KMS-11 (cell line): Measurements from ENCODE around the gene CAMK2G.

Experiments used
- H2AFZ ChIP-seq: fragments of 200-600 bp; sonication (generic); 2 replicates; pipeline ENCODE4 v1.6.1; 2016; ENCODE audit warnings: antibody characterized with exemption, mixed run types, low read depth
- H3K27ac ChIP-seq: fragments of 200-600 bp; sonication (generic); 2 replicates; pipeline ENCODE4 v1.6.1; 2016; ENCODE audit warnings: mild to moderate bottlenecking, mixed run types
- H3K27me3 ChIP-seq: fragments of 200-600 bp; sonication (generic); 2 replicates; pipeline ENCODE4 v1.6.1; 2017; ENCODE audit warnings: mild to moderate bottlenecking, low read depth, mixed run types, moderate library complexity; ENCODE audit not compliant: insufficient read depth
- H3K36me3 ChIP-seq: fragments of 200-600 bp; sonication (generic); 2 replicates; pipeline ENCODE4 v1.6.1; 2017; ENCODE audit warnings: mild to moderate bottlenecking, mixed run types; ENCODE audit not compliant: insufficient read depth
- H3K4me1 ChIP-seq: fragments of 200-600 bp; sonication (generic); 2 replicates; pipeline ENCODE4 v1.6.1; 2016; ENCODE audit warnings: mild to moderate bottlenecking, low read depth, mixed run types; ENCODE audit not compliant: poor library complexity, severe bottlenecking
- H3K4me2 ChIP-seq: fragments of 200-600 bp; sonication (generic); 2 replicates; pipeline ENCODE4 v1.7.0; 2016; ENCODE audit warnings: mild to moderate bottlenecking, mixed run types
- H3K4me3 ChIP-seq: fragments of 200-600 bp; sonication (generic); IDR thresholded peaks from 2 replicates; pipeline ENCODE4 v1.6.1; 2017; ENCODE audit warnings: low read depth, low read length, mixed read lengths; ENCODE audit not compliant: insufficient read depth
- H3K79me2 ChIP-seq: fragments of 200-600 bp; sonication (generic); 2 replicates; pipeline ENCODE4 v1.6.1; 2016; ENCODE audit warnings: low read depth, mixed run types; ENCODE audit not compliant: insufficient read depth
- H3K9ac ChIP-seq: fragments of 200-600 bp; sonication (generic); 2 replicates; pipeline ENCODE4 v1.6.1; 2016; ENCODE audit warnings: mild to moderate bottlenecking, mixed run types
- H4K20me1 ChIP-seq: fragments of 200-600 bp; sonication (generic); 2 replicates; pipeline ENCODE4 v1.6.1; 2016; ENCODE audit warnings: mild to moderate bottlenecking, mixed run types; ENCODE audit not compliant: insufficient read depth
- TF ChIP-seq, protein P1 (sequence below): fragments of 200-600 bp; sonication (generic); conservative IDR thresholded peaks from 2 replicates; pipeline ENCODE4 v1.6.1; 2017; ENCODE audit warnings: low read depth, mild to moderate bottlenecking, antibody characterized with exemption, low read length, moderate library complexity, mixed read lengths

The CAMK2G gene

DNA sequence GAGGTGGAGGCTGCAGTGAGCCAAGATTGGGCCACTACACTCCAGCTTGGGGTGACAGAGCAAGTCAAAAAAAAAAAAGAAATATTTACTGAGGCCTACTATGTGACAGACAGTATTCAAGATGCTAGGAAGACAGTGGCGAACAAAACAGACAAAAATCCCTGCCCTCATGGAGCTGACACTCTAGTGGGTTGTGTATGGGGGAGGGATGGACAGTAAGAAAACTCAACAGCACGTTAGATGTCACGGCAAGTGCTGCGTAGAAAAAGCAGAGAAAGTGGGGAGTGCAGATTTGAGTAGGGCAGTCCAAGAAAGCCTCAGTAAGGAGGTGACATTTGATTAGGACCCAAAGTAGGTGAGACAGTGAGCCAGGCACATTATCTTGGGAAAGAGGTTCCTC lies 10.1 kb downstream of the CAMK2G start:
- H3K79me2 ChIP-seq, result peaks cover 79% of the 10 kb centered on the region
- no peak overlapping the region for H3K4me2 ChIP-seq
- no peak overlapping the region for H2AFZ ChIP-seq
- H3K4me1 ChIP-seq, result peaks cover 91% of the 10 kb centered on the region
- H3K27ac ChIP-seq, result peak overlapping the region; percentile 94; the same call in 1 of the 2 replicates
- no peak overlapping the region for H3K4me3 ChIP-seq
- no peaks in the 10 kb centered on the region for H4K20me1 ChIP-seq
- no peaks in the 10 kb centered on the region; the same call in 1 of the 2 replicates for H3K36me3 ChIP-seq
- H3K27me3 ChIP-seq, result no peaks in the 10 kb centered on the region
- TF ChIP-seq, protein P1, sequence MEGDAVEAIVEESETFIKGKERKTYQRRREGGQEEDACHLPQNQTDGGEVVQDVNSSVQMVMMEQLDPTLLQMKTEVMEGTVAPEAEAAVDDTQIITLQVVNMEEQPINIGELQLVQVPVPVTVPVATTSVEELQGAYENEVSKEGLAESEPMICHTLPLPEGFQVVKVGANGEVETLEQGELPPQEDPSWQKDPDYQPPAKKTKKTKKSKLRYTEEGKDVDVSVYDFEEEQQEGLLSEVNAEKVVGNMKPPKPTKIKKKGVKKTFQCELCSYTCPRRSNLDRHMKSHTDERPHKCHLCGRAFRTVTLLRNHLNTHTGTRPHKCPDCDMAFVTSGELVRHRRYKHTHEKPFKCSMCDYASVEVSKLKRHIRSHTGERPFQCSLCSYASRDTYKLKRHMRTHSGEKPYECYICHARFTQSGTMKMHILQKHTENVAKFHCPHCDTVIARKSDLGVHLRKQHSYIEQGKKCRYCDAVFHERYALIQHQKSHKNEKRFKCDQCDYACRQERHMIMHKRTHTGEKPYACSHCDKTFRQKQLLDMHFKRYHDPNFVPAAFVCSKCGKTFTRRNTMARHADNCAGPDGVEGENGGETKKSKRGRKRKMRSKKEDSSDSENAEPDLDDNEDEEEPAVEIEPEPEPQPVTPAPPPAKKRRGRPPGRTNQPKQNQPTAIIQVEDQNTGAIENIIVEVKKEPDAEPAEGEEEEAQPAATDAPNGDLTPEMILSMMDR, result no peak
- no peak overlapping the region for H3K9ac ChIP-seq

DNA sequence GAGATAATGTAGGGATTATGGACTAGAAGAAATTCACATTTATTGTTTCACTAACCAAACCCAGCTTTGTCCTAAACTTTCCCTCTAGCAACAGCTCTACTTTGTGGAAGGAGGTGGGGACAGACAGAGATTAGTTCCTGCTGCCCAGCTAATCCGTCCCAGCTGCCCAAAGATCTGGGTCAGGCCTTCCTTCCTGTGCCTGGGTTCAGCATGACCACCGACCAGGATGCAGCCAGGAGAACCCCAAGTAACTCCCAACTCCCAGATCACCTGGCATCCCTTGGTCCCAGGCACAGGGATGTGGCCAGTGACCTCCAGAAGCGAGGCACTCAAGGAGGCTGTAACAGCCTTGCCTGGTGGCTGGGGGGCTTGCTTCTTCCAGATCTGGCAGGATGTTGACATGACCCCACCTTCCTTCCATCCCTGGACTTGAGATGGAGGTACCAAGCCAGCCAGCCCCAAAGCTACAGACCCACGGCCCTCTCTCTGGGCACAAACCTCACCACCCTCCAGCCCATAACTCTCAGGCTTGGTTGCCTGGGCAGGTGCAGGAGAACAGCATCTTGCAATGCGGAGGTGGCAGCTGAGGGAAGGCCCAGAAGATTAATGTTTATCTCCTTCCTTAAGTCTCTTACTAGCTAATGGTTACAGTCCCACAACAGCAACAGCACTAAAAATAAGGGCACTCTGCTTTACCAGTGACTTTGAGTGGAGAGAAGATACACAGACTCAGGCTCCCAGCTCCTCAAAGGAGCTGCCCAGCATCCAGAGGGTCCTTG lies 11.1 kb downstream of the CAMK2G start:
- TF ChIP-seq, protein P1, result no peak
- Histone ChIP-seq H3K27me3 (no peaks in the 10 kb centered on the region), H4K20me1 (no peaks in the 10 kb centered on the region), H3K4me2 (peak overlapping the region; percentile 99; the same call in 1 of the 2 replicates), H3K9ac (no peak overlapping the region), H3K4me3 (no peak overlapping the region), H3K27ac (peak overlapping the region; percentile 94), H3K36me3 (no peaks in the 10 kb centered on the region; the same call in 1 of the 2 replicates), H3K4me1 (peaks cover 100% of the 10 kb centered on the region), H3K79me2 (peaks cover 78% of the 10 kb centered on the region), H2AFZ (no peak overlapping the region)

DNA sequence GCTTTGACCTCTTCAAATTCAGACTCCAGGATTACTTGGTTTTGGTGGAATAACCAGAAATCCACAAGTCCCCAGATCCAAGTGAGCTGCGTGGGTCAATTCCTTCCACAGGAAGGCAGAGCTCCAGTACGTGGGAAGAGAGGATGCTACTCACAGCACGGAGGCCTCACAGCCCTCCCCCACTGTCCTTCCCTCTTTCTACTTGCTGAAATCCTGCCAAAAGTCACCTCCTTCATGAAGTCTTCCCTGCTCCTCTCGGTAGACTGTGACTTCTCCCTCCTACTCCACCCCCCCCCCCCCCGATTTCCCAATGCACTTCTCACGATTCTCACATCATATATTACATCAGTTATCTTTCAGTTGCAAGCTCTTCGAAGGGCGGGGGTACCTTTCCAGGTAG lies 12.3 kb downstream of the CAMK2G start:
- peaks cover 68% of the 10 kb centered on the region for H3K79me2 ChIP-seq
- peak overlapping the region; percentile 94 for H3K27ac ChIP-seq
- no peak overlapping the region for H3K9ac ChIP-seq
- peaks cover 100% of the 10 kb centered on the region for H3K4me1 ChIP-seq
- H3K27me3 ChIP-seq, result no peaks in the 10 kb centered on the region
- no peak overlapping the region for H3K4me3 ChIP-seq
- no peaks in the 10 kb centered on the region; the same call in 1 of the 2 replicates for H3K36me3 ChIP-seq
- TF ChIP-seq, protein P1, result no peak
- H2AFZ ChIP-seq, result no peak overlapping the region
- H3K4me2 ChIP-seq, result peak overlapping the region; percentile 99
- H4K20me1 ChIP-seq, result no peaks in the 10 kb centered on the region

DNA sequence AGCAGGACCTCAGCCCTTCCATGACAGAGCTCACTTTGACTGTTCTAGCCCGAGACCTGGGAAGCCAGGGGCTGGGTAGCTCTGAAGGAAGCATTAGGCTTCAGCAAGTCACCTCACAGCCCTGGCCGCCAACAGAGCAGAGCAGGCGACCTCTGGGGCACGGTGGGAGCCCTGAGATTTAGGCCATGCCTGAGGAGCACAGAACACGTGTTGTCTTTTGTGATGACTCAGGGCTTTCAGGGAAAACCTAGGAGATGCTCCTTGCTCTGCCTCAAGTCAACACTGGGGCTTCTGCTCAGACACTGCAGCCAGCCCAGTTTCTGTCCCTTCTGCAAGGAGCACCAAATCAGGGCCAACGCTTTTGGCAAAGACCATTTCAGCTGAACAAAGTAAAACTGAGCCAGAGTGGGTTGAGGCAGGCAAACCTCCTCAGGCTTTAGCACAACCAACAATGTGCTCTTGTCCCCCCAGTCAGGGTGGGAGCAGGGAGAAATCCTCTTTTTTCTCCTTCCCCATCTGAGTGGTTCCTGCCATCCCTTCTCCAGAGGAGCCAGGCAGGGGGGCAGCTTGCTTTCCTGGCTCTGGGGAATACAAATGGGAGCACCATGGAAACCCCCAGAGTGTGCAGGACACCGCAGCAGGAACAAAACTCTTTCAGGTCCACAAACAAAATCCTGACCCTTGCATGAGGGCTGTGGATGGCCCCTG lies 14.4 kb downstream of the CAMK2G start:
- peak overlapping the region; percentile 99 for H3K4me2 ChIP-seq
- peak overlapping the region; percentile 94 for H3K27ac ChIP-seq
- peak overlapping the region; percentile 74 for H3K9ac ChIP-seq
- no peak overlapping the region for H2AFZ ChIP-seq
- H3K4me1 ChIP-seq, result peaks cover 100% of the 10 kb centered on the region
- peaks cover 64% of the 10 kb centered on the region for H3K79me2 ChIP-seq
- H4K20me1 ChIP-seq, result no peaks in the 10 kb centered on the region
- no peak overlapping the region for H3K4me3 ChIP-seq
- H3K36me3 ChIP-seq, result no peaks in the 10 kb centered on the region
- TF ChIP-seq, protein P1, result no peak
- no peaks in the 10 kb centered on the region for H3K27me3 ChIP-seq
